Fibroblast of mammary gland (primary cell): ENCODE measurements around the gene PTH.

Experiments
- DNase-seq: peaks from one replicate; pipeline ENCODE4 v3.0.0-alpha.2; 2010; ENCODE audit warnings: low read depth
- H3K4me3 ChIP-seq: 2 replicates; pipeline ENCODE4 v1.5.1; 2011; ENCODE audit warnings: low read depth, mild to moderate bottlenecking, low read length, moderate library complexity; ENCODE audit not compliant: control insufficient read depth
- CTCF ChIP-seq: conservative IDR thresholded peaks from 2 replicates; pipeline ENCODE4 v1.5.1; 2011; ENCODE audit warnings: low read depth, low read length, inconsistent platforms; ENCODE audit not compliant: control insufficient read depth, insufficient read depth

The PTH gene

GRCh38 chr11:13473013-13473722 is 22.6 kb downstream of the PTH start:
- H3K4me3 ChIP-seq: no peak overlapping the region
- no peak for TF ChIP-seq CTCF
- DNase-seq: no peak

DNA sequence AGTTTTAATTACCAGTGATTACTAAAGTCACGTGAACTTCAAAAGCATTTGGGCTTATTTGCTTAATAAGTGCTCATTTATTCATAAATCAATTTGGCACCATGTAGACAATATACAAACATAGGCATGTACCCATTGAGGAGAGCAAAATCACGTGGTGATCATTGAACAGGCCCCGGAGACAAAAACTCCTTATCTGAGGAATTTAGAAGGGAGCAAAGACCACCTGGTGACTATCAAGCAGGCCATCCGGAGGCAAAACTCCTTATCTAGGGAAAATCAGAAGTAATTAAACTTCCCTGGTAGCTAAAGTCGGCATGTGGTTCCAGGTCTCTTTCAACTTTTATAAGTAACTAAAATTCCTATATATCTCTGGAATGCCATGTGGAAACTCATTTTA is 27.0 kb downstream of the PTH start:
- TF ChIP-seq CTCF: no peak
- no peak overlapping the region for H3K4me3 ChIP-seq

DNA sequence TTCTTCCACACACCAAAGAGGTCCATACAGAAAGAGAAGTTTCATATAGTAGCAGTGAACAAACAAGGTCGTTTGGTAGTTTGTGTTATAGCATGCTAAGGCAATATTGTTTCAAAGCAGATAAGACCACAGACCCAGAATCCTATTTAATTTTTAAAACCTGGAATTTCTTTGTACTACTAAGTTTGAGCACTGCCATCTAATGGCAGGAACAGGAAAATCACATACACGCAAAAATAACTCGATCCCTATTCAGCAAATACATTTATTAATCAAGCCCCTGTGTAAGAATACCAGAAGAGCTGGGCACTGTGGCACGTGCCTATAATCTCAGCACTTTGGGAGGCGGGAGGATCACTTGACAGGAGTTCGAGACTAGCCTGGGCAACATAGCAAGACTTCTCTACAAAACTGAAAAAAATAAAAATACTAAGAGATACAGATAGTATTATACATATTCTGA is 29.9 kb downstream of the PTH start:
- H3K4me3 ChIP-seq: no peak overlapping the region
- TF ChIP-seq CTCF: peak; percentile 65
- DNase-seq: peak; percentile 61

More for the DNA sequence above, 27.0 kb downstream of the PTH start:
- DNase-seq: no peak

GRCh38 chr11:13463779-13464290 is 32.0 kb downstream of the PTH start:
- H3K4me3 ChIP-seq: peak overlapping the region; percentile 89

DNA sequence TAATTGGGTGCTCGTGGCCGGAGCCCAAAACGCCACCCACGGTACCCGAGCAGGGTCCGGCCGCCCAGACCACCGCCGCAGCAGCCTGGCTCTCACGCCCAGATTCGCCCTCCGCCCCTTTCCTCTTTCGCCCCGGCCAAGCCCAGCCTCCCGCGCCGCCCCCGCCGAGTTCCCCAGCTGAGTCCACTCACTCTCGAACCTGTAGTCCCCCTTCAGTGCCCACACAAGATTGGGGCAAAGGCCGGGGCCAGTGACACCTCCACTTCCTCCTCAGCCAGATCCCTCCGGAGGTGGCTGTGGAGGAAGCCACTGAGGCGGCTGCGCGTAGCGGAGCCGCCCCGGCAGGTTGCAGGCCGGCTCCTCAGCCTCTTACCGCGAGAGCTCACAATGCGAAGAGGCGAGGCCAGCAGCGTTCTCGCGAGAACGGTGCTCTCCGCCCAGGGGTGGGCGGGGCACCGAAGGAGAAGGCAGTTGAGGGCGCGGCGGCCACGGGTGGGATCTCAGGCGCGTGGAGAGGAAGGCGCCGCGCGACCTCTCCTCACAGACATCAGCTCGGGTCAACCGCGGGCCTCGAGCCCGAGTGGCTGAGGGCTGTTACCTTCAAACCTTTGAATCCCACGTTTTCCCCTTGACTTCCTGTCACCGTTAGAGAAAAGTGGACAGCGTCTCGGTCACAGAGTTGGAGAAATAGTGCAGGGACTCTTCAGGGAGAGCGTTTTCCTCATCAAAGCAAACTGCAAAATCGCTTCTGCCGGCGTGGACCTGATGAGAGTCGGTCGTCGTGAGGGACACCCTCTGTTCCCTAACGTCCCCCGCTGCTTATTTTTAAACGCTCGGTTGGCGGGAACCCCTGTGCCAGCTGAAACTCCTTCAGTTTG is 32.7 kb downstream of the PTH start, which contains the start of gene BTBD10:
Gene BTBD10 (minus strand): TSS at position 322 of the 878 bp plus-strand sequence. CDS start 18,098 bp downstream, outside the sequence.
- no peak for TF ChIP-seq CTCF
- peak; percentile 90 for DNase-seq
- H3K4me3 ChIP-seq: peak within 1 kb of the TSS; percentile 89

More at GRCh38 chr11:13463779-13464290, 32.0 kb downstream of the PTH start:
- DNase-seq: peak; percentile 5
- TF ChIP-seq CTCF: no peak

DNA sequence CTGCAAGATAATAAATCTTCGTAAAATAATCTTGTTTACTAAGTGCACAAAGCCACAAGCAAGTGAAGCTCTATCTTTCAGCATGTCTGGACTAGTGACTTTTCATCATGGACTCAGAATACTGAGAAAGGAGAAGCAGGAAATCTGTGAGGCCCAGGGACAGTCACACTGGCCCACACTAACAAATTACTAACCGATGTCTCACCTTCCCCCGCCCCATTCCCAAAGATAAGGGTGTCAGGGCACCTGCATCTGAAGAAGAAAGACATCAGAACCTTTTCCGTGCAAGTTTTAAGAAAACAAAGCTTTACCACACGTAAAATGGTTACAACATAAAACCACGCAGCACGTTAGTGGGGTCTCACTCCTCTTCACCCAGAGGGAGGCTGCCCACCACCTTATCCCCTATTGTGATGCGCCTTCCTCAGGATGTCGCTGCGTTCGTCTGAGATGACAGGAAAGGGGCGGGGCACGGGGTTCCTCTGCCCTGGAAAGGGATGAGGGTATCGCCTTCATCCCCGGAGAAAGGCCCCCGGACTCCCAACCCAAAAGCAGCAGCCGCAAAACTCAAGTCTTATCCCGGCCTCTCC is 33.4 kb downstream of the PTH start:
- H3K4me3 ChIP-seq: peak overlapping the region; percentile 89
- TF ChIP-seq CTCF: no peak
- DNase-seq: peak; percentile 24
